GM12878 (cell line): ENCODE measurements around the gene NPR1. TPM values are rescaled to one million over a fixed set of nuclear protein-coding genes. Genes with fewer than 3 reads are reported as not detected.

ENCODE experiments used
- ASH2L ChIP-seq: fragments of 300-600, 200-600 bp; sonication (generic); IDR thresholded peaks from 2 replicates; pipeline ENCODE4 v1.6.1; 2017; ENCODE audit warnings: low read depth, mild to moderate bottlenecking, borderline replicate concordance
- CBX3 ChIP-seq: fragments of 200-600 bp; sonication (generic); IDR thresholded peaks from 2 replicates; pipeline ENCODE4 v1.6.1; 2016; ENCODE audit warnings: low read depth, borderline replicate concordance
- CHD2 ChIP-seq: IDR thresholded peaks from 2 replicates; pipeline ENCODE4 v1.6.1; 2011; ENCODE audit warnings: low read depth, low read length, improper control_type of control experiment, borderline replicate concordance
- NFYA ChIP-seq: IDR thresholded peaks from 2 replicates; pipeline ENCODE4 v1.6.1; 2011; ENCODE audit warnings: low read depth, mild to moderate bottlenecking, low read length, improper control_type of control experiment, borderline replicate concordance
- POLR2AphosphoS2 ChIP-seq: IDR thresholded peaks from 2 replicates; pipeline ENCODE4 v1.6.1; 2011; ENCODE audit warnings: low read depth, mild to moderate bottlenecking, low read length, improper control_type of control experiment, moderate library complexity
- RB1 ChIP-seq: fragments of 450-650 bp; formaldehyde crosslinking; IDR thresholded peaks from 2 replicates; pipeline ENCODE4 v1.6.1; 2017; ENCODE audit warnings: mild to moderate bottlenecking, borderline replicate concordance
- RCOR1 ChIP-seq: conservative IDR thresholded peaks from 2 replicates; pipeline ENCODE4 v1.6.1; 2012; ENCODE audit warnings: low read depth, low read length, improper control_type of control experiment
- RELA ChIP-seq: fragments of 450-650 bp; IDR thresholded peaks from 2 replicates; pipeline ENCODE4 v1.8.0; 2014; ENCODE audit warnings: borderline replicate concordance; ENCODE audit not compliant: partially characterized antibody
- SMAD5 ChIP-seq: IDR thresholded peaks from 2 replicates; pipeline ENCODE4 v1.6.1; 2016; ENCODE audit warnings: antibody characterized with exemption, low read depth
- polyA plus RNA-seq, 11 experiments: library from polyadenylated mRNA; depleted of rRNA in 4 of 11; unstranded in 6 of 11; stranded (reverse) in 5 of 11; fragments of >200 nt; fragmentation: Nextera tagmentation in 4 of 11; fragmentation: Illumina TruSeq in 1 of 11; extraction: Ambion mirVana in 4 of 11; extraction: Trizol in 1 of 11; gene quantifications; 1 replicate in 1 of 11; 2 replicates in 10 of 11; pipeline versions ENCODE4 v1.2.1 to v1.2.3, GENCODE V29; 2011 to 2016; ENCODE audit warnings: inconsistent platforms in 2 of 11, missing spikeins in 2 of 11, low read depth in 1 of 11
- total RNA-seq, 4 experiments: library from RNA; depleted of rRNA in 3 of 4; stranded (reverse); fragments of >200 nt in 3 of 4; fragmentation: Illumina TruSeq in 1 of 4; extraction: Trizol in 1 of 4; gene quantifications; 2 replicates each; pipeline versions ENCODE4 v1.2.1 to v1.2.3, GENCODE V29; 2013 to 2021
- TF ChIP-seq, protein P1 (sequence below): fragments of 450-650 bp; IDR thresholded peaks from 2 replicates; pipeline ENCODE4 v1.6.1; 2017; ENCODE audit warnings: mild to moderate bottlenecking, low read depth, inconsistent platforms; ENCODE audit not compliant: poor library complexity, severe bottlenecking
- TF ChIP-seq, protein P2 (sequence below): fragments of 450-650 bp; IDR thresholded peaks from 2 replicates; pipeline ENCODE4 v1.6.1; 2016; ENCODE audit warnings: mild to moderate bottlenecking

Gene NPR1
- total and polyA plus RNA-seq, 10 of the 15 experiments (the other 5 are each of a cell fraction or from before 2014, with no cell fraction given): 0.09 to 2.1 (median 0.28) TPM; not detected in 1

DNA sequence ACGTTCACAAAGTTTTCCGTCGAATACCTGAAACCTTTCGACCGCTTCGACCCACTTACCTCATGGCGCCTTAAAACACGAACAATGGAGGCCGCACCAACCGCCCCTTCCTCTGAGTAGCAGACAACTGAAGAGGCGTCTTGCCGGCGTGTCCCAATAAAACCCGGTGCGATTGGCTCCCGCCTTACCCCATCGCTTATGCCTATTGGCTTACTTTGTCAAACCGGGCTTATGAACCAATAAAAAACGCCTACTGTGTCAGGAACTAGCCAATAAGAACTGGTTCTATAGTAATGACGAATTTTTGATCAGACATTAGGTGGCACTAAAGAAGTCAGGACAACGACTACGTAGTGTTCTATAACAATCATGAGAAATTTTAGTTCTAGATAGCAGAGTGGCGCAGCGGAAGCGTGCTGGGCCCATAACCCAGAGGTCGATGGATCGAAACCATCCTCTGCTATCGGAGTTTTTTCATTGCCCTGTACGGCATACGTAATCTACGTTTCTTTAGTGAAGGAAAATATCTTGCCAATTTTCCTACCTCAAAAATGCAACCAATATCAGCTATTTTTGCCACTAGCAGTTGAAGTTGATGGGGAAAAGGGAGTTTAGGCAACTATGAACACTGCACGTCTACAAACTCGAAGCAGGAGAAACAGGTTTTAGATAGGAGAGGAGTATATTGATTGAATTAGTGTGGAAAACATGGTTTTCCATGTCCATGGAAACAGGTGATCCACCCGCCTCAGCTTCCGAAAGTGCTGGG is 7.4 kb upstream of the NPR1 start, which contains the start of gene ILF2 (continued):
- TF ChIP-seq, protein P1, sequence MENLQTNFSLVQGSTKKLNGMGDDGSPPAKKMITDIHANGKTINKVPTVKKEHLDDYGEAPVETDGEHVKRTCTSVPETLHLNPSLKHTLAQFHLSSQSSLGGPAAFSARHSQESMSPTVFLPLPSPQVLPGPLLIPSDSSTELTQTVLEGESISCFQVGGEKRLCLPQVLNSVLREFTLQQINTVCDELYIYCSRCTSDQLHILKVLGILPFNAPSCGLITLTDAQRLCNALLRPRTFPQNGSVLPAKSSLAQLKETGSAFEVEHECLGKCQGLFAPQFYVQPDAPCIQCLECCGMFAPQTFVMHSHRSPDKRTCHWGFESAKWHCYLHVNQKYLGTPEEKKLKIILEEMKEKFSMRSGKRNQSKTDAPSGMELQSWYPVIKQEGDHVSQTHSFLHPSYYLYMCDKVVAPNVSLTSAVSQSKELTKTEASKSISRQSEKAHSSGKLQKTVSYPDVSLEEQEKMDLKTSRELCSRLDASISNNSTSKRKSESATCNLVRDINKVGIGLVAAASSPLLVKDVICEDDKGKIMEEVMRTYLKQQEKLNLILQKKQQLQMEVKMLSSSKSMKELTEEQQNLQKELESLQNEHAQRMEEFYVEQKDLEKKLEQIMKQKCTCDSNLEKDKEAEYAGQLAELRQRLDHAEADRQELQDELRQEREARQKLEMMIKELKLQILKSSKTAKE: peak; percentile 95
- TF ChIP-seq CHD2 (peak; percentile 92), NFYA (no peak), CBX3 (no peak), RCOR1 (no peak), RELA (peak; percentile 38), POLR2AphosphoS2 (peak; percentile 78; the same call in 1 of the 2 replicates), SMAD5 (peak; percentile 76; the same call in 1 of the 2 replicates), RB1 (no peak; the same call in 1 of the 2 replicates), ASH2L (no peak)
- TF ChIP-seq, protein P2, sequence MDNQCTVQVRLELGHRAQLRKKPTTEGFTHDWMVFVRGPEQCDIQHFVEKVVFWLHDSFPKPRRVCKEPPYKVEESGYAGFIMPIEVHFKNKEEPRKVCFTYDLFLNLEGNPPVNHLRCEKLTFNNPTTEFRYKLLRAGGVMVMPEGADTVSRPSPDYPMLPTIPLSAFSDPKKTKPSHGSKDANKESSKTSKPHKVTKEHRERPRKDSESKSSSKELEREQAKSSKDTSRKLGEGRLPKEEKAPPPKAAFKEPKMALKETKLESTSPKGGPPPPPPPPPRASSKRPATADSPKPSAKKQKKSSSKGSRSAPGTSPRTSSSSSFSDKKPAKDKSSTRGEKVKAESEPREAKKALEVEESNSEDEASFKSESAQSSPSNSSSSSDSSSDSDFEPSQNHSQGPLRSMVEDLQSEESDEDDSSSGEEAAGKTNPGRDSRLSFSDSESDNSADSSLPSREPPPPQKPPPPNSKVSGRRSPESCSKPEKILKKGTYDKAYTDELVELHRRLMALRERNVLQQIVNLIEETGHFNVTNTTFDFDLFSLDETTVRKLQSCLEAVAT: peak; percentile 57; the same call in 1 of the 2 replicates
